Measurements from ENCODE around the gene TPR.
A peak's percentile ranks its signal among the peaks of the same experiment; 100 is the strongest.
"Not testable (repeated sequence)": the region's sequence is repeated elsewhere in the genome, so short reads cannot be mapped to it uniquely, and the experiment has no call there.

Gene TPR

DNA sequence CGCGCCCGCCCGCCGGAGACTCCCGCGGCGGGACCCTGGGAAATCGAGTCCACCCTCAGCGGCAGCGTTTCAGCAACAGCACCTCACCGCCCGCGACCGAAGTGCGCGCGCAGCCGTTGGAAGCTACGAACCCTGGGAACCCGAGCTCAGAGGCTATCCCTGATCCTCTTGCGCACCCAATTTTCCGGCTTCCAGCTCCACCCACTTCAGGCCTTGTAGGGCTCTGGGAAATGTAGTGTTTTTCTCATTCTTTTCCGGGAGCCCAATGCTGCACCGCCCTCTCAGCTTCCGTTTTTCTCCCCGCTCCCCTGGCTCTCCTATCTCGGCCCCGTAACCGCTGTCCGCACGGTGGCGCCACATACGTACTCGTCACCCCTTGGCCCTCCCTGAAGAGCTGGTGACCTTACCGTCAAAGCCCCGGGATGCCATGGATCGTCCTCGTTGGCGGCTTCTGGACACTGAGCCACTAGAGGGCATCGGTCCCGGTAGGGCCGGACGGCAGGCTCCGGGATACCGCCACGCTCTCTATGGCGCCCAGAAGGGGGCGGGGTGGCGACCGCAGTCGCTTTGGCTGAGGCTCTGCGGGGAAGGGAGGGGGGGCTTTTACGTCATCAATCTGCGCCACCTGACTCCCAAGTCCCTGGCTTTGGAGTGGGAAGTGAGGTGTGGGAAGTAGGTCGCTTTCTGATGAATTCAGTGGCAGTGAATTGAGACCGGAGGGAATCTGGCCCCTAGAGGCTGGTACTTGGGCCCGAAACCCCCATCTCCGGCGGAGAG lies at the start of gene TPR, which contains the start of gene ODR4:
TSS of gene TPR (minus strand) at position 102 of the 777 bp plus-strand sequence. CDS start 225 bp downstream, outside the sequence.
TSS of gene ODR4 (plus strand) at position 687 of the 777 bp plus-strand sequence. CDS start 3,948 bp downstream, outside the sequence.
- DNase-seq: peak; percentile 98

DNA sequence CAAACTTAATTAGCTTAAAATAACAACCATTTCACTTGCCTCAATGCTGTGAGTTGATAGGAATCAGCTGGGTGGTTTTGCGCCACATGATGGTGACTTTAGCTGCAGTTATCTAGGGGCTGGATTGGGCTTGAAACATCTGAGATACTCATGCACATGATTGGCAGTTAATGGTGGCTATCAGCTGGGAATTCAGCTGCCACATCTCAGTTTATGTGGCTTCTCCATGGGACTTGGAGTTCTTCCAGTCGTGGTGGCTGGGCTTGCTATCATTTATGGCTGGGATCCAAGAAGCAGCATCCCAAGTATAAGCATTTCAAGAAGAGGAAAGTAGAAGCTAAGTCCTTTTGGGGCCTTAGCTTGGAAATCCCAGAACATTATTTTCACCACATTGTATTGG lies 49.5 kb upstream of the TPR start:
- DNase-seq: no peak

DNA sequence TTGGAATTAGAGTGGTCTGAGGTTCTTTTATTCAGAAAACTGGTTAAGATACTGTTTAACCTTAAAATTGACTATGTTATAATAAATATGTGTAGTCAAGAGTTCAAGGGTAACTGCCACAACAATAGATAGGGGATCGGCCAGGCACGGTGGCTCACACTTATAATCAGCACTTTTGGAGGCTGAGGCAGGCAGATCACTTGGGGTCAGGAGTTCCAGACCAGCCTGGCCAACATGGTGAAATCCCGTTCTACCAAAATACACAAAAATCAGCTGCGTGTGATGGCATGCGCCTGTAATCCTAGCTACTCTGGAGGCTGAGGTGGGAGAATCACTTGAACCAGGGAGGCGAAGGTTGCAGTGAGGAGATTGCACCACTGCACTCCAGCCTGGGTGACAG lies 46.4 kb upstream of the TPR start:
- DNase-seq: no peak

DNA sequence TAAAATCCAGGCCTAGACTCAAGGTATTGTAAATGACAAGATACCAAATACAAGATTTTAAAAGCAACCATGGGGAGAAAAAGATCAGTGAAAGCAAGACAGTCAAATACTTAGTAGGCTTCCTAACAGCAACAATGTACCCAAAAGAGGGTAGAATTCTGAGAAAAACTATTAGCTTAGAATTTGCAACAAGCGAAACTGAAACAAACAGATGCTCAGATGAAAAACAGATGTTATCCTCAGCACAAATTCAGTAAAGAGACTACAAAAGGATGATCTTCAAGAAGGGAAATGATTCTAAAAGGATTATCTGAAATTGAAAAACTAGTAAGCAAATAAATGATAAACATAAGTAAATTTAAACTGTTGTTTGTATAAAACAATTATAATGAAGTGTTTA lies 45.9 kb upstream of the TPR start:
- DNase-seq: no peak

DNA sequence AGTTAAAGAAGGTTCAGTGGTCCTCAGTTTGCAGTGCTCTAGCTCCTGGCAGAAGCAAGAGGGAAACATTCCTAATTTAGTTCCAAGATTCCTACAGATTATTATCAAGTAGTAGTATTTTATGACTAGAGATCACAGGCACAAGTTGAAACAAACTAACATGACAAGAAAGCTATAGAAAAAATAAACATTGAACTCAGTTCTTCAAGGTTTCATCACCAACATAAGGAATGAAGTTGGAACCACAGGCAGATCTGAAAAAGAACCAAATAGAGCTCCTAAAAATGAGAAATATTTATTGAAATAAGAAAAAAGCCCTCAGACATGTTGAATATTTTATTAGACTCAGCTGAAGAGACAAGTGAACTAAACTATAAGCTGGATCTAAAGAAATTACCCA lies 45.3 kb upstream of the TPR start:
- DNase-seq: no peak

DNA sequence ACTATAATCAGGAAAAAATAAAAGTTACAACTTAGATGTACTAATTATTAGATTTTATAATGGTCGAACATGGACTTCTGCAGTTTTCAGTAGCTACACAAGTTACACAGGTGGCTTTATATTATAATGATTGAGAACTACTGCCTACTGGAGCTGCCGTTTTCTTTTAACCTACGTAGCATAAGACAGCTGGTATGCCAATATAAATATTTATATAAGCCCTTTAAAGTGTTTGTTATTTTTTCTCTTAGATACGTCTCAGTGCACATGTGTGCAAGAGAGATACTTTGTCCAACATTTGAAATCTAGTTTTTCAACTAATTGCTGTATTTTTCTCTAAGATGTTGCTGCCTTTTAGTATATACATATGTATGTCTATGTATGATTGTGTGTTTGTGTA lies 43.5 kb upstream of the TPR start:
- no peak for DNase-seq

DNA sequence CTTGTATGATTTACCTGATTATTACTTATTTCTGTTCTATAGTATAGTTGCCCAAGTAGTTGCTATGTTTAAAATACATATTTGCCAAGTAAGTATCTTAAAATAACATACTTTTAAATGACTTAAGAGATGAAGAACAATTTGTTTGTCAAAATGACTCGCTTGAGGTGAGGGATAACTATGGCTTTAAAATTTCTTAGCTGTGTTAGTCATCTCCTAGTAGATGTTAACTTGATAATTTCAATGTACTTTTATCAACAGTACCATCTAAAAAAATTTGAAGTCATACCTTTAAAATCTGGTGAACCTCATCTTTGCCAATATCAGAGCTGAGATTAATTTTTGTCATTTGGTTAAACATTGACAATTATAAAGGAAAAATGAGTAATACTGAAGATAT lies 38.3 kb upstream of the TPR start:
- no peak for DNase-seq

DNA sequence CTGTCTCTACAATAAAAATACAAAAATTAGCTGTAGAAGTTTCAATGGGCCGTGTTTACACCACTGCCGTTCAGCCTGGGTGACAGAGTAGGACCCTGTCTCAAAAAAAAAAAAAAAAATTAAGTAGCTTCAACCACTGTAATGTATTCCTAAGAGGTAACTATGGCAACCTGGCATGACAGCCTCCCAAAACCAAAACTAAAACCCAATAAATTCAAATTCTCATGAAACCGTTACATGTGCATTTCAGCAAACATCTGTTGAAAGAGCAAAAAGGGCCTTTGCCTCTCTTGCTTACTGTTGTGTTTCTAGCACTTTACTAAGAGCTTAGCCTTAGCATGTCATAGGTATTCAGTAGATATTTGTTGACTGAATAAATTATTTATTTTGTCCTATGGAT lies 34.0 kb upstream of the TPR start:
- no peak for DNase-seq

DNA sequence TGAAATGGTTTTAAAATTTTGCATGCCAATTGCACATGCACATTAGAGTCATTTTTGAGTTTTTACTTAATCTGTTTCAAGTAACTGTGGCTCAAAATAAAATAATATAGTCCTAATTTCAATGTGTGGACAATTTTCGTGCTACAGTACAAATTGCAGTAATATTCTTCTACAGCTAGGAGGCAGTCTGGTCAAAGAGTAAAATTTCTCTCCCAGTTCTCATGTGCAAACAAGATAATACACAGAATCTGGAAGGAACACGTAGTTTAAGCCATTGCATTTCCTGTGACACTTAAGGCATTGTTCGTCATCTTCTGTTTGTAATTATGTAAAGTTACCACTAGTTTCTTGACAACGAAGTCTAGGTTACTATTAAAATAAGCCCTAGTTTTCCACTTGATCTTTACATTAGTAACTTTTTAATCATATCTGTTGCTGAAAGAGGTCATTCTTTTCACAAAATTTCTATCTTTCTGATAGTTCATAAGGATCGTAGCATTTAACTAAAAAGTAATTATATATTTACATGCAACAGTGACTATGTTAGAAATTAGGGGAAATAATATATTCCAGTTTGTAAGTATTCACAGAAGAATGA lies 29.5 kb upstream of the TPR start:
- DNase-seq: peak; percentile 52

DNA sequence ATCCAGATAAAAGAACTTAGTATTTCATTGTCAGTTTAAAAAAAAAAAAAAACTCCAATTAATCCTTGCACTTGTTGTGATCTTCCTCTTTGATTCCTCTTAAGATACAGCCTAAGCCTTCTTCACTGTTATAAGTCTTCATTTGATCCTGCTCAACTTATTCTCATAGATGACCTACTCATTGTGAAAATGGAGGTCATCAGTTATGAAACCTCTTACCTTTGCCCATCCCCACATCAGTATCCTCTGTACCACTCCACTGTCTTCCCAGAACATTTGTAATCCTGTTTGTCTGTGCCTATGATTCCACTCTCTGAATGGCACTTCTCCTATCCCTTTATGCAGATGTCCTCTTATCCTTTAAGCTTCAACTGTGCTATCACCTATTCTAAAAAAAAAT lies 28.6 kb upstream of the TPR start:
- DNase-seq: no peak

DNA sequence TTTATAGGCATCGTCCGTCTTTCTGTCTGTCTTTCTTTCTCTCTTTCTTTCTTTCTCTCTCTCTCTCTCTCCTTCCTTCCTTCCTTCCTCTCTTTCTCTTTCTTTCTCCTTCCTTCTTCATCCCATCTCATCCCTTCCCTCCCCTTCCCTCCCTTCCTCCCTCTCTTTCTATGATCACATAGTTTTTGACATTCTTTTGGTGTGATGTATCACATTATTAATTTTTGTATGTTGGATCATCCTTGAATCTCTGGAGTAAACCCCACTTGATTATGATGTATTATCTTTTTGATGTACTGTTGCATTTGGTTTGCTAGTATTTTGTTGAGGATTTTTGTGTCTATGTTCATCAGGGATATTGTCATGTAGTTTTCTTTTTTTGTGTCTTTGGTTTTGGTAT lies 26.4 kb upstream of the TPR start:
- DNase-seq: not testable (repeated sequence)

DNA sequence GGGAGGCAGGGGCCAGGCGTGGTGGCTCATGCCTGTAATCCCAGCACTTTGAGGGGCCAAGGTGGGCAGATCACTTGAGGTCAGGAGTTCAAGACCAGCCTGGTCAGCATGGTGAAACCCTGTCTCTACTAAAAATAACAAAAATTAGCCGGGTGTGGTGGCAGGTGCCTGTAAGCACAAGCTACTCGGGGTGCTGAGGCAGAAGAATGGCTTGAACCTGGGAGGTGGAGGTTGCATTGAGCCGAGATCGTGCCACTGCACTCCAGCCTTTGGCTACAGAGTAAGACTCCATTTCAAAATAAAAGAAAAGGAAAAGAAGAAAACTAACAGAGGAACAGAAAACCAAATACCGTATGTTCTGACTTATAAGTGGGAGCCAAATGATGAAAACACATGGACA lies 17.7 kb upstream of the TPR start:
- DNase-seq: not testable (repeated sequence)

DNA sequence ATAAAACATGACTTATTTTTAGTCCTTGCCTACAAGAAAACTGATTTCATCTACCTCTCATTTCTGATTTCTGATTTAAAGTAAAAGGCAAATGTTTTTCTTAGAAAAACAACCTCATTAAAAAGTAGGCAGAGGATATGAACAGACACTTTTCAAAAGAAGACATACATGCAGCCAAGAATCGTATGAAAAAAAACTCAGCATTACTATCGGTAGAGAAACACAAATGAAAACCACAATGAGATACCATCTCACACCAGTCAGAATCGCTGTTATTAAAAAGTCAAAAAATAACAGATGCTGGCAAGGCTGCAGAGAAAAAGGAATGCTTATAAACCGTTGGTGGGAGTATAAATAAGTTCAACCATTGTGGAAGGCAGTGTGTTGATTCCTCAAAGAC lies 16.8 kb upstream of the TPR start:
- DNase-seq: no peak

DNA sequence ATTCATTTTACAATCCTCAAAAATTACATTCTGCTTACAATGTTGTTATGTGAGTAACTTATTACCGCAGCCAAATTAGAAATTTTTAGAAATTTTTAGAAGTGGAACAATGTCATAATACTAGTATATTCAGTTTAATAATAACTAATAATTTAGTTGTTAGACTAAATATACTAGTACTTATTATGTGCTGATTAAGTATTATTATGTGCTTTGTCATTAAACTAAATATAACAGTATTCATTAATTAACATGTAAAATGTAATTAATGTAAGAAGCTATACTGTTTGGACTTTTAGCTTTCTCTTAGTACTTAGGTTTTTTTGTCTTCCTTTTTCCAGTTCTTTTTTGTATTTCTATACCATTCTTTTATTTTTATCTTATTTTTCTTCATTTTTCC lies 15.9 kb upstream of the TPR start:
- no peak for DNase-seq

DNA sequence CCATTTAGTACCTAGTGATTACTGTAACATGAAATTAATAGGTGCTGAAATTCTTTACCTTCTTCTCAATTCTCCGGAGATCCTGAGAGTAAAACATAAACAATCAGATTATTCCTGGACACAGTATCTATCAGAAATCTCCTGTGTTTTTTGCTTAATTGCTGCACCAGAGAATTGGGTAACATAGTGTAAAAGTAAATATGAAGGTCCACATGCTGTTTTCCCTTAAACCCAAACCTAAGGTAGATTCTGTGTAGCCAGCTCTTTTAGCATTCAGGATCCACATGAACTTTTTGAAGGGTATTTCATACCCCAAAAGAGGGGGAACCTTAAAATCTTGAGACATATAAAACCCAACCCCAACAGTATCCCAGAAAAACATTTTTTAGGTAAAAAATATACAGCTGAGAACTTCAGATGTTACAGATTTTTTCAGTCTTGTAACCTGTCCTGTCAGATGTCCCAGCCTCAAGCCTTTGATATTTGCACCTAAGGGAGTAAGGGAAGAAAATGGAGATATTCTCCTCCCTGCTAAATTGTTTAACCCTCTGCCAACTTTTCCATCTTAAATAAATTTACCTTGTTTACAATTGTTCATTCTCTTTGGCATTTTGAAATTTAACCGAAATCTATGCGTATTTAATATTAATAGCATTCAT lies 11.8 kb upstream of the TPR start:
- no peak for DNase-seq

DNA sequence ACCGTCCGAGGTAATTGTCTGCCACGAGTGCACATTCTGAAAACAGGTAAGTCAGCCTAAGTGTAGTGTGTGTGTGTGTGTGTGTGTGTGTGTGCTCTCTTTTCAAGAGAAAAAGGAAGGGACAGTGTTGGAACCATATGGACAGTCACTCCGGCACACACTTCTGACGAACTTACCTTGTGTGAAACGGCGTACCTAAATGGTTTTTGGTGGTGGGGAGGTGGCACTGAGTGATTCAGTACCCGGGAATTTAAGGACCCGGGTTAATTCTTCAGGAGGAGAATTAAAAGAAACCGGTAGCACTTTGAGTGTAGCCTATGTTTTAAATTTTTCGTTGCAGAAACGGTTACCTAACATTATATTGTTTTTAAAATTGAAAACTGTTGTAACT lies 871 bp upstream of the TPR start:
- no peak for DNase-seq

DNA sequence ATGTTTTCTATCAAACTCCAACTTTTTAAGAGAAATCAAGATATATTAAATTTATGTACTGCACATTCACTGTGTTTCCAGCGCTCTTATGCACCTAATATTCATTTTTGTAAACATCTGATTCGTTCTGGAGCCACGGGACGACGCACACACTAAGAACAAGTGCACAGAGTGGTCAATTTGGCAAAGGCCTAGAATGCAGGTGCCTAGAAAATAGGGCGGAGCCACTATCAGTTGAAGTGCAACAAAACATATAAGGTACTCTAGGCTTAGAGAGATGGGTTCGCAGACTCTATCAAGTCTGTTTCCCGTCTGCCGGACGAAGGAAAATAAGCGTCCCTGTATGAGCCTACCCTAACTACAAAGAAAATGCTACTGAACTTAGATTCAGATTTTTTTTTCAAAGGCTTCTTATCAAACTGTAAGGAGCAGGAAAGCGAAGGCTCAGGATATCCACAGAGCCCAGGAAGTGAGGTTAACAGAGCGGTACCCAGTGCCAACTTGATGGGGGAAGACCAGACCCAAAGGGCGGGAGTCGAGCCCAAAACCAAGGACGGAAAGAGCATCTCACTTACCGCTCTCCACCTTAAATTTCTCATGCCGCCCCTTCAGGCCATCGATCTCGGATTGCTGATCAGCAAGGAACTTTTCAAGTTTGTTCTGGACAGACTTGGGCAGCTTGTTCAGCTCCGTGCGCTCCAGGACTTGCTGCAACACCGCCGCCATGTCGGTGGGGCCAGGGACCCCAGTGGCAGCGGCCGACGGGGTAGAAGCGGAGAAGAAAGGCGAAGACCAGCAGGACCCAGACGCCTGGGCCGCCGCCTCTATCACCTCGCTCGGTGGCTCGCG lies 526 bp downstream of the TPR start:
- DNase-seq: peak; percentile 49

DNA sequence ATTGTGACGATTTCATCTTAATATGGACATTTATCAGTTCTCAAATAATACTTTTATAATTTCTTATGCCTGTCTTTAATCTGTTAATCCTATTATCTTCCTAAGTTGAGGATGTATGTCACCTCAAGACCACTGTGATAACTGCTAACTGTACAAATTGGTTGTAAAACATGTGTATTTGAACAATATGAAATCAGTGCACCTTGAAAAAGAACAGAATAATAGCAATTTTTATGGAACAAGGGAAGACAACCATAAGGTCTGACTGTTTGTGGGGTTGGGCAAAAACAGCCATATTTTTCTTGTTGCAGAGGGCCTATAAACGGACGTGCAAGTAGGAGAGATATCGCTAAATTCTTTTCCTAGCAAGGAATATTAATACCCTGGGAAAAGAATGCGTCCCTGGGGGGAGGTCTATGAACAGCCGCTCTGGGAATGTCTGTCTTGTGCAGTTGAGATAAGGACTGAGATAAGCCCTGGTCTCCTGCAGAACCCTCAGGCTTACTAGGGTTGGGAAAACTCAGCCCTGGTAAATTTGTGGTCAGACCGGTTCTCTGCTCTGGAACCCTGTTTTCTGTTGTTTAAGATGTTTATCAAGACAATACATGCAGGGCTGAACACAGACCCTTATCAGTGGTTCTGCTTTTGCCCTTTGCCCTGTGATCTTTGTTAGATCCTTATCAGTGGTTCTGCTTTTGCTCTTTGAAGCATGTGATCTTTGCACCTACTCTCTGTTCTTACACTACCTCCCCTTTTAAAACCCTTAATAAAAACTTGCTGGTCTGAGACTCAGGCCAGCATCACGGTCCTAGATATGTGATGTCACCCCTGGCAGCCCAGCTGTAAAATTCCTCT lies 27.0 kb downstream of the TPR start:
- DNase-seq: not testable (repeated sequence)

DNA sequence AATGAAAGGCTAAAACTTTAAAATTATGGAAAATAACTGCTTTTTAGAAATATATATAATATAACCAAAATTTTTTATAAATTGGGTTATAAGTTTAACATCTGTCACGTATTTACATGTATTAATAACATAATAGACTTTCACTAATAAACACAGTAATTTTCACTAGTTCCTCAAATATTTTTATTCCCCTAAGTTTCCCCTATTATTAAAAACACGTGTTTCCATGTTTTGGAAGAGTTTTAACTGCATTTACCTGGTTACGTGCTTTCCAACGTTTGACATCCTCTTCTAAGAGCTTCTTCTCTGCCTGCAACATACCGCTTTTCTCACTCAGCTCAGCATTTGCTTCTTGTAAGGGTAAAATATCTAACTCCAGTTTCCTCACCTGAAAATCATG lies 34.3 kb downstream of the TPR start:
- no peak for DNase-seq

DNA sequence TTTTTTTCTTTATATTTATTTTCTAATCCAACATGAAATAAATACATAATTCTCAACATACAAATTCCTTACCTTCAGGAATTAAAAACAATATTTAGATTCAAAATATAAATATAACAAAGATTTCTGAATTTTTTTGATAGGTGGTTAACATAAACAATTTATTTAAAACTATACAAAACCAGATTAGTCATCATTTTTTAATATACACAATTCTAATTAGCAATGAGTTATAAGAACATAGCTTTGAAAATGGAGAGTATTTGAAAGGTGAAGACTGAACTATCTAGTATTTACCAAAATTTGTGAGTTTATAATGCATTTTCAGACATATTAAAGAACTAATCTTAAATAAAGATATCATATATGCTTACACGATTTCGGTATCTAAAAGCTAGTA lies 37.5 kb downstream of the TPR start:
- no peak for DNase-seq

DNA sequence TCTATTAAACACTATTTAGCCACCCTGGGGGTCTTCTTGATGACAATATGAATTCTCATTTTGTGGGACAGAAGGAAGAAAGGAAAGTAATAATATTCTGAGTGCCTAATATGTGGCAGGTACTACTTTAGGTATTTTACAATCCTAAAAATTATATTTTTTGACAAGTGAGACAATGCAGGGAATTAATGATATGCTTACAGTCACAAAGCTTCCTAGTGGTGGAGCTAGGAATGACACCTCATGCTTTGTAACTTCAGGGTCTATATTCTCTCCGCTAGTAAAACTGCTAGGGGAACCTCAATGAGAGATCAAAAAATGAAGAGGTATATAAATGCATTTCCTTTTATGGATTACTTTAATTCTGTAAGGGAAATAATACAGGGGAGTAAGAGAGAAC lies 44.3 kb downstream of the TPR start:
- DNase-seq: no peak

DNA sequence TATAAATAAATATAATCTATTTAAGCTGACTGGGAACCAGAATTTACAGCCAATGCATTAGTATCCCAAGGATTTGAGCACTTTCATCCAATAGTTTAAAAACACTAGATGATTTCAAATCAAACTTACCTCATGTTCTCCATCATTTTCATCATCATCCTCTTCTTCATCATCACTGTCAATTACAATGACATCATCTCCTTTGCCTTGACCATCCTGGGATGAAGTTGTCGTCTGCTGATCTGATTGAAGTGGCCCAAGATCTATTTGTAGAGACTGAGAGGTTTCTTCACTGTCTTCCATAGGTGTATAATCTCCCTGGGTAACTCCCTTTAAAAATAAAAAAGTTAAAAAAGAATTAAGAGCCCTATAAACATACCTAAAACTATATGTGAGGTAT lies 47.7 kb downstream of the TPR start:
- no peak for DNase-seq

All from CD4-positive, alpha-beta T cell treated with Interleukin-12 subunit alpha and Interleukin-12 subunit beta, for 1 hour (primary cell).